ENCODE measurements around the gene TLE2. TPM values are rescaled to one million over a fixed set of nuclear protein-coding genes. Genes with fewer than 3 reads are reported as not detected.

Gene TLE2
- total RNA-seq, 4 donors from 2014 or later, result 6.5 to 29.7 (median 16.3) TPM

GRCh38 chr19:2964874-2965273, 64.2 kb downstream of the TLE2 start:
- TF ChIP-seq, protein P1, sequence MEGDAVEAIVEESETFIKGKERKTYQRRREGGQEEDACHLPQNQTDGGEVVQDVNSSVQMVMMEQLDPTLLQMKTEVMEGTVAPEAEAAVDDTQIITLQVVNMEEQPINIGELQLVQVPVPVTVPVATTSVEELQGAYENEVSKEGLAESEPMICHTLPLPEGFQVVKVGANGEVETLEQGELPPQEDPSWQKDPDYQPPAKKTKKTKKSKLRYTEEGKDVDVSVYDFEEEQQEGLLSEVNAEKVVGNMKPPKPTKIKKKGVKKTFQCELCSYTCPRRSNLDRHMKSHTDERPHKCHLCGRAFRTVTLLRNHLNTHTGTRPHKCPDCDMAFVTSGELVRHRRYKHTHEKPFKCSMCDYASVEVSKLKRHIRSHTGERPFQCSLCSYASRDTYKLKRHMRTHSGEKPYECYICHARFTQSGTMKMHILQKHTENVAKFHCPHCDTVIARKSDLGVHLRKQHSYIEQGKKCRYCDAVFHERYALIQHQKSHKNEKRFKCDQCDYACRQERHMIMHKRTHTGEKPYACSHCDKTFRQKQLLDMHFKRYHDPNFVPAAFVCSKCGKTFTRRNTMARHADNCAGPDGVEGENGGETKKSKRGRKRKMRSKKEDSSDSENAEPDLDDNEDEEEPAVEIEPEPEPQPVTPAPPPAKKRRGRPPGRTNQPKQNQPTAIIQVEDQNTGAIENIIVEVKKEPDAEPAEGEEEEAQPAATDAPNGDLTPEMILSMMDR (IDR thresholded peaks at IDR 0.05; ENCODE audit: low read depth), result no peak

GRCh38 chr19:2963122-2963521, 66.0 kb downstream of the TLE2 start:
- TF ChIP-seq, protein P1 (IDR thresholded peaks at IDR 0.05; ENCODE audit: low read depth), result no peak

DNA sequence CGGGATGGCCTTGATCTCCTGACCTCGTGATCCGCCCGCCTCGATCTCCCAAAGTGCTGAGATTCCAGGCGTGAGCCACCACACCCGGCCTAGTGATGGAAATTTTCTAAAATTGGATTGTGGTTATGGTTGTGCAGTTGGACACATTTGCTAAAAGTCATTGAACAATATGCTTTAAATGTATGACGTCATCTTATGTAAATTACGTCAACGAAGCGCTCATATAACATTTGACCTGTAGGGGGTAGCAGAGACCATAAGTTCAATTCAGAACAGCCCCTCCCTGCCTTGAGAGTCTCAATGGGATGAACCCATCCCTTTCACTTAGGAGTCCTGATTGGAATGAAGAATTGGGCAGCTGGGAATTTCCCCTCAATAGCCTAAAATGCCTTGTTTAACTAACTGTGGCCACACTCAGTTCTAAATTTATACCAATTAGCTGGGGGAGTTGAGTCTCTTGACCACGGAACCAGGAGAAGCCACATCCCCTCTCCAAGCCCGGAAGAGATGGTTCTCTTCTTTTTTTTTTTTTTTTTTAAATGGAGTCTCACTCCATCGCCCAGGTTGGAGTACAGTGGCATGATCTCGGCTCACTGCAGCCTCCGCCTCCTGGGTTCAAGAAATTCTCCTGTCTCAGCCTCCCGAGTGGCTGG, 66.9 kb downstream of the TLE2 start:
- TF ChIP-seq, protein P1 (IDR thresholded peaks at IDR 0.05; ENCODE audit: low read depth), result no peak

DNA sequence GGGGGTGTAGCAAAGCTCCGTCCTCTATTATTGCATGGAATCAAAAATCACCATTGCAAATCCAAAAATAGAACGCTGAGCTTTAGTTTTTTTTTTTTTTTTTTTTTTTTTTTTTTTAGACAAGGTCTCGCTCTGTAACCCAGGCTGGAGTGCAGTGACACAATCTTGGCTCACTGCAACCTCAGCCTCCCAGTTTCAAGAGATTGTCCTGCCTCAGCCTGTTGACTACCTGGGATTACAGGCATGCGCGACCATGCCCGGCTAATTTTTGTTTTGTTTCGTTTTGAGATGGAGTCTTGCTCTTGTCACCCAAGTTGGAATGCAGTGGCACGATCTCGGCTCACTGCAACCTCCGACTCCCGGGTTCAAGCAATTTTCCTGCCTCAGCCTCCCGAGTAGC, 69.0 kb downstream of the TLE2 start:
- TF ChIP-seq, protein P1 (IDR thresholded peaks at IDR 0.05; ENCODE audit: low read depth), result no peak

GRCh38 chr19:2957160-2957559, 71.9 kb downstream of the TLE2 start:
- TF ChIP-seq, protein P1 (IDR thresholded peaks at IDR 0.05; ENCODE audit: low read depth), result no peak

- TF ChIP-seq, protein P1 (IDR thresholded peaks at IDR 0.05; ENCODE audit: low read depth), result no peak
Observed at GRCh38 chr19:2952953-2953481, 76.1 kb downstream of the TLE2 start.

DNA sequence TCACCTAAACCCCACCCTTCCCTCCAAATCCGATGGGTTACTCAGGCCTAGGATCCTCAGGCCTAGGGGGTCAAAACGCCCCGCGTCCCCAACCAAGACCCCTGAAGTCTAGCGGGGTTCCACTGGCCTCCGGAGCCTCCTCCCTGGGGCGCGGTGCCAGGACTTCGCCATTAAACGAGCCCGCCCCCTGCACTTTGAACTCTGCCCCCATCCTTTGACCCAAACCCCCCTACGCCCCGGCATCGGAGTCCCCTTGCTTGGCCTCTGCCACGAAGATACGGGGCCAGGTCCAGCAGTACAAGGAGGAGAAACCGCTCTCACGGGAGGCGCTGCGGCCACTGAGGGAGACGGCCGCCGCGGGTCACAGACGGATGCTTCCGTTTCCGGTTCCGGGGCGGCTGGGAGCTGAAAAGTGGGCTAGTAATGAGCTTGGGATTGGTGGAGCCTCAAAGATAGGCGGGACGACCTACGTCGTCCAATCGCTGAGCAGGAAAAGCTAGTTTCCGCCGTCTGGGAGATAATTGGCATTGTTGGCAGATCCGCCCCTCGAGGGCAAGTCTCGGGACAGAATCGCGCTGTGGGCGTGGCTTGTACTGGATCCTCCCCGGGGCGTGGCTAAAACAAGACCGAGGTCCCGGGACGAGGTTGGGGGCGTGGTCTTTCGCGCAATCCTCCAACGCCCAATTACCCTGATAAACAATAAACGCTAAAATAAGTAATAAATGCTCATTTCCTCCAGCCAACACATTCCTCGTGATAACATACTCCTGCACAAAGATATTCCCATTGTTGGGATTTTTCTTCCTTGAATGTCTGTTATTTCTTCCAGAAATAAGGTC, 78.6 kb downstream of the TLE2 start:
- TF ChIP-seq, protein P1 (IDR thresholded peaks at IDR 0.05; ENCODE audit: low read depth), result no peak
